Upper lobe of left lung (tissue), 4 donors: Measurements from ENCODE around the gene NEURL3.

Experiments used
- EP300 ChIP-seq, 4 donors: sonication (generic); formaldehyde crosslinking; IDR thresholded peaks; one replicate each; pipeline ENCODE4 v1.5.1; 2017; ENCODE audit warnings: antibody characterized with exemption in 4 of 4, control low read depth in 2 of 4
- POLR2A ChIP-seq, 4 donors: fragments of 450-650 bp; IDR thresholded peaks; one replicate each; pipeline ENCODE4 v1.5.1; 2016 to 2017; ENCODE audit warnings: antibody characterized with exemption in 4 of 4, mild to moderate bottlenecking in 2 of 4
- POLR2AphosphoS5 ChIP-seq, 2 donors: sonication (generic); formaldehyde crosslinking; IDR thresholded peaks; one replicate each; pipeline ENCODE4 v1.5.1; 2017; ENCODE audit warnings: antibody characterized with exemption in 2 of 2
- TF ChIP-seq, protein P1 (sequence below), 6 experiments: fragments of 450-650 bp in 4 of 6; fragments of 200-600 bp in 2 of 6; sonication (generic) in 2 of 6; IDR thresholded peaks; one replicate each; pipeline ENCODE4 v1.5.1; 2016 to 2019; ENCODE audit warnings: antibody characterized with exemption in 6 of 6

GRCh38 chr2:96535331-96535730 lies 30.2 kb upstream of the NEURL3 start:
- TF ChIP-seq, protein P1, sequence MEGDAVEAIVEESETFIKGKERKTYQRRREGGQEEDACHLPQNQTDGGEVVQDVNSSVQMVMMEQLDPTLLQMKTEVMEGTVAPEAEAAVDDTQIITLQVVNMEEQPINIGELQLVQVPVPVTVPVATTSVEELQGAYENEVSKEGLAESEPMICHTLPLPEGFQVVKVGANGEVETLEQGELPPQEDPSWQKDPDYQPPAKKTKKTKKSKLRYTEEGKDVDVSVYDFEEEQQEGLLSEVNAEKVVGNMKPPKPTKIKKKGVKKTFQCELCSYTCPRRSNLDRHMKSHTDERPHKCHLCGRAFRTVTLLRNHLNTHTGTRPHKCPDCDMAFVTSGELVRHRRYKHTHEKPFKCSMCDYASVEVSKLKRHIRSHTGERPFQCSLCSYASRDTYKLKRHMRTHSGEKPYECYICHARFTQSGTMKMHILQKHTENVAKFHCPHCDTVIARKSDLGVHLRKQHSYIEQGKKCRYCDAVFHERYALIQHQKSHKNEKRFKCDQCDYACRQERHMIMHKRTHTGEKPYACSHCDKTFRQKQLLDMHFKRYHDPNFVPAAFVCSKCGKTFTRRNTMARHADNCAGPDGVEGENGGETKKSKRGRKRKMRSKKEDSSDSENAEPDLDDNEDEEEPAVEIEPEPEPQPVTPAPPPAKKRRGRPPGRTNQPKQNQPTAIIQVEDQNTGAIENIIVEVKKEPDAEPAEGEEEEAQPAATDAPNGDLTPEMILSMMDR (IDR thresholded peaks at IDR 0.05) = no peak
- TF ChIP-seq POLR2A (IDR thresholded peaks at IDR 0.05) = no peak
- TF ChIP-seq POLR2AphosphoS5 (IDR thresholded peaks at IDR 0.05) = no peak
- no peak for TF ChIP-seq EP300 (IDR thresholded peaks at IDR 0.05)
